Calu3 (cell line): Measurements from ENCODE around the gene ABHD3. TPM values are rescaled to one million over a fixed set of nuclear protein-coding genes. Genes with fewer than 3 reads are reported as not detected.
"Not testable (repeated sequence)": the region's sequence is repeated elsewhere in the genome, so short reads cannot be mapped to it uniquely, and the experiment has no call there.

Source experiments
- BruUV-seq: library from RNA; stranded (reverse); fragments of 400-500 nt; replicated peaks from 2 replicates; lab custom pipeline; 2021; lab: Mats Ljungman, UMichigan
- CTCF ChIA-PET: fragments of 300-600 bp; sonication (Branson Sonifier 250); formaldehyde crosslinking; loops from one replicate; lab custom pipeline; 2022; ENCODE audit warnings: antibody characterized with exemption; lab: Charles Lee
- DNase-seq: peaks from one replicate; pipeline ENCODE4 v3.0.0; 2022
- H3K27ac Mint-ChIP-seq: one replicate; pipeline ENCODE4 v1.8.0; 2022; ENCODE audit warnings: mixed read lengths; ENCODE audit not compliant: unreplicated experiment
- H3K27me3 Mint-ChIP-seq: one replicate; pipeline ENCODE4 v1.8.0; 2022; ENCODE audit warnings: mixed read lengths; ENCODE audit not compliant: unreplicated experiment
- H3K36me3 Mint-ChIP-seq: one replicate; pipeline ENCODE4 v1.8.0; 2022; ENCODE audit warnings: mild to moderate bottlenecking, moderate library complexity, mixed read lengths; ENCODE audit not compliant: insufficient read depth, unreplicated experiment
- H3K4me1 Mint-ChIP-seq: one replicate; pipeline ENCODE4 v1.8.0; 2022; ENCODE audit warnings: mild to moderate bottlenecking, low read depth, mixed read lengths; ENCODE audit not compliant: unreplicated experiment
- H3K4me3 Mint-ChIP-seq: one replicate; pipeline ENCODE4 v1.8.0; 2022; ENCODE audit warnings: mild to moderate bottlenecking, low read depth, moderate library complexity, mixed read lengths; ENCODE audit not compliant: unreplicated experiment
- H3K9me3 Mint-ChIP-seq: one replicate; pipeline ENCODE4 v1.8.0; 2022; ENCODE audit warnings: low read depth, mixed read lengths; ENCODE audit not compliant: unreplicated experiment
- CTCF ChIP-seq: fragments of 200-600 bp; IDR thresholded peaks from one replicate; pipeline ENCODE4 v1.8.0; 2022; ENCODE audit warnings: antibody characterized with exemption; ENCODE audit not compliant: unreplicated experiment
- intact Hi-C: fragments of 100-400 bp; cut with micrococcal nuclease; formaldehyde crosslinking; loops from one replicate; pipeline ENCODE4 v1.10.0; 2022; ENCODE audit not compliant: unreplicated experiment
- total RNA-seq: library from RNA; stranded (reverse); gene quantifications from 2 replicates; pipeline ENCODE4 v1.2.3, GENCODE V29; 2022

Gene ABHD3
- total RNA-seq, 1 experiment from 2014 or later = 43.5 TPM

- no TSS peak for BruUV-seq
Measured at GRCh38 chr18:21652073-21652472, 52.5 kb downstream of the ABHD3 start.

GRCh38 chr18:21650311-21650710 is 54.3 kb downstream of the ABHD3 start:
- Mint-ChIP-seq H3K4me1 (no peaks in the 10 kb centered on the region), H3K27ac (no peak overlapping the region), H3K27me3 (no peaks in the 10 kb centered on the region), H3K4me3 (no peak overlapping the region), H3K9me3 (no peaks in the 10 kb centered on the region), H3K36me3 (peaks cover 8% of the 10 kb centered on the region)
- CTCF ChIA-PET = no interaction called here
- TF ChIP-seq CTCF = no peak
- intact Hi-C loops = no loop called here
- DNase-seq = no peak
- no TSS peak for BruUV-seq

More at GRCh38 chr18:21652073-21652472, 52.5 kb downstream of the ABHD3 start:
- Mint-ChIP-seq H3K4me1 (no peaks in the 10 kb centered on the region), H3K4me3 (no peak overlapping the region), H3K27ac (no peak overlapping the region), H3K9me3 (no peaks in the 10 kb centered on the region), H3K27me3 (no peaks in the 10 kb centered on the region), H3K36me3 (peaks cover 8% of the 10 kb centered on the region)
- CTCF ChIA-PET = interaction anchor here (0.6 kb wide), 1 partner anchor 1004 kb away, joined by 6 read pairs; no protein-coding TSS in a partner anchor
- intact Hi-C loops = no loop called here
- no peak for DNase-seq
- no peak for TF ChIP-seq CTCF

GRCh38 chr18:21640375-21640774 is 64.2 kb downstream of the ABHD3 start:
- H3K4me1 Mint-ChIP-seq = peaks cover 13% of the 10 kb centered on the region
- H3K27ac Mint-ChIP-seq, H3K4me3 Mint-ChIP-seq, H3K9me3 Mint-ChIP-seq, DNase-seq, BruUV-seq, H3K27me3 Mint-ChIP-seq, intact Hi-C loops: not testable (repeated sequence)
- H3K36me3 Mint-ChIP-seq = peaks cover 37% of the 10 kb centered on the region
- CTCF ChIA-PET = interaction anchor here (0.6 kb wide), 1 partner anchor 12 kb away, joined by 5 read pairs; no protein-coding TSS in a partner anchor

- intact Hi-C loops = no loop called here
- no peaks in the 10 kb centered on the region for H3K9me3 Mint-ChIP-seq
- DNase-seq = no peak
- no peaks in the 10 kb centered on the region for H3K27me3 Mint-ChIP-seq
- no peak overlapping the region for H3K4me3 Mint-ChIP-seq
- H3K4me1 Mint-ChIP-seq = peaks cover 13% of the 10 kb centered on the region
- H3K27ac Mint-ChIP-seq = peak overlapping the region; percentile 7
- H3K36me3 Mint-ChIP-seq = peaks cover 43% of the 10 kb centered on the region
- TF ChIP-seq CTCF = no peak
- CTCF ChIA-PET = no interaction called here
- BruUV-seq = no TSS peak
Measured at GRCh38 chr18:21638822-21639221, 65.8 kb downstream of the ABHD3 start.

- no TSS peak for BruUV-seq
- CTCF ChIA-PET = no interaction called here
- Mint-ChIP-seq H3K27me3 (no peaks in the 10 kb centered on the region), H3K4me1 (peaks cover 13% of the 10 kb centered on the region), H3K27ac (no peak overlapping the region), H3K9me3 (no peaks in the 10 kb centered on the region), H3K36me3 (peaks cover 43% of the 10 kb centered on the region), H3K4me3 (no peak overlapping the region)
- intact Hi-C loops = no loop called here
- no peak for TF ChIP-seq CTCF
- no peak for DNase-seq
Measured at GRCh38 chr18:21636769-21637168, 67.8 kb downstream of the ABHD3 start.
